Measurements from ENCODE around the gene B3GAT1. TPM values are rescaled to one million over a fixed set of nuclear protein-coding genes. Genes with fewer than 3 reads are reported as not detected.

Gene B3GAT1
- total and polyA plus RNA-seq, 2 donors (not counting 1 experiment from before 2014, with no cell fraction given): 0.06 TPM; not detected in 1

GRCh38 chr11:134333312-134333711 lies 78.7 kb downstream of the B3GAT1 start:
- H3K9me3 Mint-ChIP-seq (ENCODE audit: insufficient read depth): no peaks in the 10 kb centered on the region
- TF ChIP-seq EZH2 (IDR thresholded peaks at IDR 0.05; ENCODE audit: borderline replicate concordance, insufficient read depth, low read depth, low read length, poor library complexity, severe bottlenecking): no peak
- TF ChIP-seq, protein P1, sequence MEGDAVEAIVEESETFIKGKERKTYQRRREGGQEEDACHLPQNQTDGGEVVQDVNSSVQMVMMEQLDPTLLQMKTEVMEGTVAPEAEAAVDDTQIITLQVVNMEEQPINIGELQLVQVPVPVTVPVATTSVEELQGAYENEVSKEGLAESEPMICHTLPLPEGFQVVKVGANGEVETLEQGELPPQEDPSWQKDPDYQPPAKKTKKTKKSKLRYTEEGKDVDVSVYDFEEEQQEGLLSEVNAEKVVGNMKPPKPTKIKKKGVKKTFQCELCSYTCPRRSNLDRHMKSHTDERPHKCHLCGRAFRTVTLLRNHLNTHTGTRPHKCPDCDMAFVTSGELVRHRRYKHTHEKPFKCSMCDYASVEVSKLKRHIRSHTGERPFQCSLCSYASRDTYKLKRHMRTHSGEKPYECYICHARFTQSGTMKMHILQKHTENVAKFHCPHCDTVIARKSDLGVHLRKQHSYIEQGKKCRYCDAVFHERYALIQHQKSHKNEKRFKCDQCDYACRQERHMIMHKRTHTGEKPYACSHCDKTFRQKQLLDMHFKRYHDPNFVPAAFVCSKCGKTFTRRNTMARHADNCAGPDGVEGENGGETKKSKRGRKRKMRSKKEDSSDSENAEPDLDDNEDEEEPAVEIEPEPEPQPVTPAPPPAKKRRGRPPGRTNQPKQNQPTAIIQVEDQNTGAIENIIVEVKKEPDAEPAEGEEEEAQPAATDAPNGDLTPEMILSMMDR (IDR thresholded peaks at IDR 0.05): no peak
- H3K27me3 Mint-ChIP-seq: peaks cover 48% of the 10 kb centered on the region
- Histone ChIP-seq H2AFZ (ENCODE audit: insufficient read depth, low read depth, low read length, poor library complexity, severe bottlenecking) (no peak overlapping the region), H3K9ac (ENCODE audit: low read length) (no peak overlapping the region), H3K27me3 (replicated peaks in 1 of 4; ENCODE audit: control extremely low read depth in 1 of 4, control insufficient read depth in 3 of 4, insufficient read depth in 4 of 4, low read length in 3 of 4) (peaks cover 2 to 39% (median 16%) of the 10 kb centered on the region in 4 experiments), H3K79me2 (ENCODE audit: control insufficient read depth, insufficient read depth, low read length) (no peaks in the 10 kb centered on the region), H3K9me3 (ENCODE audit: control extremely low read depth in 1 of 3, control insufficient read depth in 2 of 3, insufficient read depth in 1 of 3, low read length in 2 of 3) (peaks cover 0 to 4% (median 2%) of the 10 kb centered on the region in 3 donors), H3K27ac (ENCODE audit: low read length in 2 of 2) (no peak overlapping the region), H3K4me3 (ENCODE audit: control extremely low read depth in 1 of 5, extremely low read depth in 1 of 5, insufficient read depth in 1 of 5, low read depth in 2 of 5, low read length in 4 of 5) (no peak overlapping the region), H3K4me1 (ENCODE audit: control insufficient read depth in 2 of 2, insufficient read depth in 2 of 2, low read length in 2 of 2) (peaks cover 18 to 19% of the 10 kb centered on the region in 2 donors), H4K20me1 (ENCODE audit: control insufficient read depth, insufficient read depth, low read length, poor library complexity, severe bottlenecking) (no peaks in the 10 kb centered on the region), H3K36me3 (replicated peaks in 1 of 2; ENCODE audit: control extremely low read depth in 1 of 2, control insufficient read depth in 1 of 2, extremely low read depth in 1 of 2, insufficient read depth in 2 of 2, low read length in 1 of 2) (no peaks in the 10 kb centered on the region), H3K4me2 (replicated peaks; ENCODE audit: low read depth, low read length, poor library complexity, severe bottlenecking) (no peak overlapping the region)
- peaks cover 14% of the 10 kb centered on the region for H3K4me1 Mint-ChIP-seq
- WGBS (ENCODE audit: insufficient coverage): 97% methylated on average over 7 of the region's 7 CpGs
- ChIA-PET POLR2A (no interaction called here), CTCF (no interaction called here)
- H3K4me3 Mint-ChIP-seq: peak overlapping the region; percentile 40
- intact Hi-C loops (cut with micrococcal nuclease): no loop called here
- ATAC-seq (ENCODE audit: low read depth) (no peak), DNase-seq (no peak)
- no peak overlapping the region for H3K27ac Mint-ChIP-seq

- no peak overlapping the region for H3K27ac ChIP-seq (ENCODE audit: low read length in 2 of 2)
- CTCF ChIA-PET: no interaction called here
- Mint-ChIP-seq H3K4me1 (peaks cover 14% of the 10 kb centered on the region), H3K27ac (no peak overlapping the region), H3K9me3 (ENCODE audit: insufficient read depth) (no peaks in the 10 kb centered on the region), H3K4me3 (peak overlapping the region; percentile 82), H3K27me3 (peaks cover 48% of the 10 kb centered on the region)
- H3K4me3 ChIP-seq (ENCODE audit: control extremely low read depth in 1 of 5, extremely low read depth in 1 of 5, insufficient read depth in 1 of 5, low read depth in 2 of 5, low read length in 4 of 5): peak overlapping the region in 1 of 5 experiments; percentile 69
- H4K20me1 ChIP-seq (ENCODE audit: control insufficient read depth, insufficient read depth, low read length, poor library complexity, severe bottlenecking): no peaks in the 10 kb centered on the region
- H3K4me1 ChIP-seq (ENCODE audit: control insufficient read depth in 2 of 2, insufficient read depth in 2 of 2, low read length in 2 of 2): peaks cover 18 to 19% of the 10 kb centered on the region in 2 donors
- peak overlapping the region; percentile 92 for H3K4me2 ChIP-seq (replicated peaks; ENCODE audit: low read depth, low read length, poor library complexity, severe bottlenecking)
- H2AFZ ChIP-seq (ENCODE audit: insufficient read depth, low read depth, low read length, poor library complexity, severe bottlenecking): peak overlapping the region; percentile 81
- 80% methylated on average over 3 of the region's 7 CpGs for WGBS (ENCODE audit: insufficient coverage)
- TF ChIP-seq, protein P1 (IDR thresholded peaks at IDR 0.05): no peak
- TF ChIP-seq EZH2 (IDR thresholded peaks at IDR 0.05; ENCODE audit: borderline replicate concordance, insufficient read depth, low read depth, low read length, poor library complexity, severe bottlenecking): no peak
- H3K36me3 ChIP-seq (replicated peaks in 1 of 2; ENCODE audit: control extremely low read depth in 1 of 2, control insufficient read depth in 1 of 2, extremely low read depth in 1 of 2, insufficient read depth in 2 of 2, low read length in 1 of 2): no peaks in the 10 kb centered on the region
- intact Hi-C loops (cut with micrococcal nuclease): no loop called here
- peaks cover 2 to 39% (median 16%) of the 10 kb centered on the region in 4 experiments for H3K27me3 ChIP-seq (replicated peaks in 1 of 4; ENCODE audit: control extremely low read depth in 1 of 4, control insufficient read depth in 3 of 4, insufficient read depth in 4 of 4, low read length in 3 of 4)
- peaks cover 0 to 4% (median 2%) of the 10 kb centered on the region in 3 donors for H3K9me3 ChIP-seq (ENCODE audit: control extremely low read depth in 1 of 3, control insufficient read depth in 2 of 3, insufficient read depth in 1 of 3, low read length in 2 of 3)
- H3K9ac ChIP-seq (ENCODE audit: low read length): no peak overlapping the region
- POLR2A ChIA-PET: no interaction called here
- ATAC-seq (ENCODE audit: low read depth): no peak
- DNase-seq: no peak
- H3K79me2 ChIP-seq (ENCODE audit: control insufficient read depth, insufficient read depth, low read length): no peaks in the 10 kb centered on the region
These were observed 79.3 kb downstream of the B3GAT1 start for GRCh38 chr11:134332782-134333181.

Measured in B cell (primary cell).